ENCODE measurements around the gene PCNT.

Gene PCNT

GRCh38 chr21:46428286-46428685 is 104.3 kb downstream of the PCNT start:
- no peak for DNase-seq (ENCODE audit: low read depth in 1 of 2, low spot score in 1 of 2)
- H3K4me3 ChIP-seq (replicated peaks; ENCODE audit: insufficient read depth, low read length), result no peak overlapping the region
- TF ChIP-seq SPI1 (IDR thresholded peaks at IDR 0.05; ENCODE audit: borderline replicate concordance, low read depth) (no peak), POLR2AphosphoS5 (IDR thresholded peaks at IDR 0.05; ENCODE audit: low read depth) (no peak), GABPA (IDR thresholded peaks at IDR 0.05; ENCODE audit: low read depth) (no peak), CTCF (IDR thresholded peaks at IDR 0.05; ENCODE audit: insufficient read depth, low read length) (no peak), REST (IDR thresholded peaks at IDR 0.05; ENCODE audit: insufficient replicate concordance, low read depth) (no peak)
- no peak overlapping the region for H3K27ac ChIP-seq (replicated peaks)
- H3K27me3 ChIP-seq (ENCODE audit: insufficient read depth, poor library complexity, severe bottlenecking), result no peaks in the 10 kb centered on the region

GRCh38 chr21:46428987-46429710 is 105.2 kb downstream of the PCNT start:
- Histone ChIP-seq H3K27ac (replicated peaks) (no peak overlapping the region), H3K4me3 (replicated peaks; ENCODE audit: insufficient read depth, low read length) (no peak overlapping the region), H3K27me3 (ENCODE audit: insufficient read depth, poor library complexity, severe bottlenecking) (no peaks in the 10 kb centered on the region)
- TF ChIP-seq CTCF (IDR thresholded peaks at IDR 0.05; ENCODE audit: insufficient read depth, low read length) (no peak), POLR2AphosphoS5 (IDR thresholded peaks at IDR 0.05; ENCODE audit: low read depth) (no peak), GABPA (IDR thresholded peaks at IDR 0.05; ENCODE audit: low read depth) (no peak)
- DNase-seq (ENCODE audit: low read depth in 1 of 2, low spot score in 1 of 2), result no peak

GRCh38 chr21:46429754-46430681 is 106.1 kb downstream of the PCNT start:
- Histone ChIP-seq H3K27me3 (ENCODE audit: insufficient read depth, poor library complexity, severe bottlenecking) (no peaks in the 10 kb centered on the region), H3K4me3 (replicated peaks; ENCODE audit: insufficient read depth, low read length) (no peak overlapping the region), H3K27ac (replicated peaks) (no peak overlapping the region)
- DNase-seq (ENCODE audit: low read depth in 1 of 2, low spot score in 1 of 2), result no peak
- TF ChIP-seq REST (IDR thresholded peaks at IDR 0.05; ENCODE audit: insufficient replicate concordance, low read depth) (no peak), POLR2AphosphoS5 (IDR thresholded peaks at IDR 0.05; ENCODE audit: low read depth) (no peak), SPI1 (IDR thresholded peaks at IDR 0.05; ENCODE audit: borderline replicate concordance, low read depth) (no peak), GABPA (IDR thresholded peaks at IDR 0.05; ENCODE audit: low read depth) (no peak), CTCF (IDR thresholded peaks at IDR 0.05; ENCODE audit: insufficient read depth, low read length) (no peak)
